ENCODE results near the gene PMM2.
A peak's percentile ranks its signal among the peaks of the same experiment; 100 is the strongest.
"Not testable (repeated sequence)": the region's sequence is repeated elsewhere in the genome, so short reads cannot be mapped to it uniquely, and the experiment has no call there.

Gene PMM2

DNA sequence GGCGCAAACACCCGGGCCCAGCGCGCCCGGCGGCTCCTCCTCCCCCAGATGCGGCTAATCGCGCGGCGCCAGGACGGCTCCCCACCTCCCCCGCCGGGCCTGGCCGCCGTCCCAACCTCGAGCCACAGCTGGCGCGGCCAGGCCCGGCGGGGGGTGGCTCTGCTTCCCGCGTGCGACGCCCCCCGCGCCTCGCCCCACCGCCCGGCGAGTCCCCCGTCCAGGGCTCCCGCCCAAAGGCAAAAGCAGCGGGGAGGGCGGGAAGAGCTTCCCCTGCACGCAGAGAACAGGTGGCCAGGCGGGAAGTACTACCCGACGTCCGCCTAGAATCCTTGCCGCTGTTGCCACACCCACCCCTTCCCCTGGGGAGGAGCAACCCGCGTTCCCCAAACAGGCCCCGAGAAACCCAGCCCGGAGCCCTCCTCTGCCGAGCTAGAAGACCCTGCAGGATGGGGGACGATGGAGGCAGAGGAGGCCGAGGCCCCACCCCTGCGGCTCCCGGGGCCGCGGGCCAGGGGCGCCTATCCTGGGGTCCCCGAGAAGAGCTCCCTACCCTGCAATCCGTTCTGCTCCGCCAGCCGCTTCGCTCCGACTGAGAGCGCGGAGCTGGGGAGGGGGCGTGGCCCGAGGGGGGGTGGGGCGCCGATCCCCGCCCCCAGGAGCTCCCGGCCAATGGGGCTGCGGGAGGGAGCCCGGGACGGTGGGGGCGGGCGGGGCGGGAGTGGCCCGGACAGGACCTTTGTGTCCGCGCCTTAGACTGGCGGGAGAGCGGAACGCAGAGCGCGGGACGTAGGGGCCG lies 71.0 kb downstream of the PMM2 start, which contains the start of gene CARHSP1:
Gene CARHSP1 (minus strand): TSS at position 591 of the 796 bp plus-strand sequence. CDS start 9,678 bp downstream, outside the sequence.
- TF ChIP-seq, protein P1, sequence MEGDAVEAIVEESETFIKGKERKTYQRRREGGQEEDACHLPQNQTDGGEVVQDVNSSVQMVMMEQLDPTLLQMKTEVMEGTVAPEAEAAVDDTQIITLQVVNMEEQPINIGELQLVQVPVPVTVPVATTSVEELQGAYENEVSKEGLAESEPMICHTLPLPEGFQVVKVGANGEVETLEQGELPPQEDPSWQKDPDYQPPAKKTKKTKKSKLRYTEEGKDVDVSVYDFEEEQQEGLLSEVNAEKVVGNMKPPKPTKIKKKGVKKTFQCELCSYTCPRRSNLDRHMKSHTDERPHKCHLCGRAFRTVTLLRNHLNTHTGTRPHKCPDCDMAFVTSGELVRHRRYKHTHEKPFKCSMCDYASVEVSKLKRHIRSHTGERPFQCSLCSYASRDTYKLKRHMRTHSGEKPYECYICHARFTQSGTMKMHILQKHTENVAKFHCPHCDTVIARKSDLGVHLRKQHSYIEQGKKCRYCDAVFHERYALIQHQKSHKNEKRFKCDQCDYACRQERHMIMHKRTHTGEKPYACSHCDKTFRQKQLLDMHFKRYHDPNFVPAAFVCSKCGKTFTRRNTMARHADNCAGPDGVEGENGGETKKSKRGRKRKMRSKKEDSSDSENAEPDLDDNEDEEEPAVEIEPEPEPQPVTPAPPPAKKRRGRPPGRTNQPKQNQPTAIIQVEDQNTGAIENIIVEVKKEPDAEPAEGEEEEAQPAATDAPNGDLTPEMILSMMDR (IDR thresholded peaks at IDR 0.05; ENCODE audit: borderline replicate concordance, insufficient read depth, low read depth, low read length) = no peak
- H3K4me3 ChIP-seq (ENCODE audit: low read depth, low read length) = peak within 1 kb of the TSS; percentile 57

DNA sequence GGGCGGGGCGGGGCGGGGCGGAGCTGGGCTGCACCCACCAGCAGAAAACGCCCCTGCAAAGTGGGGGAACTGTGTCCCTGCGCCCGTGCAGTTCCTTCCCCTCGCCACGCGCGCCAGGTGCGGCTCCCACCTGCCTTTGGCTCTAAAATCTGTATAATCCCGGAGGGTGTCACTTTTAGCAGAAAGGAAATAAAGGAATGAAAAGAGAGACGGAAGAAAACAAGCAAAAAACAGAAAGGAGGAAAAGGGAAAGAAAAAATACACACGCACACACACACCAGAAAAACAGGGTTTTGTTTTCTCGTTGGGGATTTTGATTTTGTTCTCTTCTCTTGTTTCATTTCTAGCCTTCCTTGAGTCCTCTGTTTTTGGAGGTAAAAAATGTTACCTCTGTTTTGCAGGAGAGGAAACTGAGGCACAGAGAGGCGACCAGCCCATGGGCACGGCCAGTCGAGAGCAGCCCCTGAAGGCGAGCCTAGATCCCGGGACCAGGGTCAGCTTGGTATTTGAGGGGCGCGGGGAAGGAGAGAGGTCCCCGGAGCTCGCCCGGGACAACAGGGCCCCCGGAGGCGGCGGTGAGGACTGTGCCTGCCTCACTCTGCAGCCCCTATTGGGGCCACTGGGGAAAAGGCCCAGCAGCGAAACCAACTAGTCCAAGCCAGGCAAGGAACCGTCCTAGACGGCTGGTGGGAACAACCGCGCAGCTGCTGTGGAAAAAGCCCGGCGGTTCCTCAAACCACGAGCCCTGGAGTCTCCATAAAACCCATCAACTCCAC lies 71.8 kb downstream of the PMM2 start:
- TF ChIP-seq, protein P1 (IDR thresholded peaks at IDR 0.05; ENCODE audit: borderline replicate concordance, insufficient read depth, low read depth, low read length) = no peak
- peak overlapping the region; percentile 7 for H3K4me3 ChIP-seq (ENCODE audit: low read depth, low read length)

DNA sequence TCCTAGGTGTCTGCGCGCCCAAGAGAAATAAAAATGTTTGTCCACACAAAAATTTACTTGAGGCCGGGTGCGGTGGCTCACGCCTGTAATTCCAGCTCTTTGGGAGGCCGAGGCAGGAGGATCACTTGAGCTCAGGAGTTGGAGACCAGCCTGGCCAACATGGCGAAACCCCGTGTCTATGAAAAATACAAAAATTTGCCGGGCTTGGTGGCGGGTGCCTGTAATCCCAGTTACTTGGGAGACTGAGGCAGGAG lies 72.3 kb downstream of the PMM2 start:
- H3K4me3 ChIP-seq (ENCODE audit: low read depth, low read length) = not testable (repeated sequence)

DNA sequence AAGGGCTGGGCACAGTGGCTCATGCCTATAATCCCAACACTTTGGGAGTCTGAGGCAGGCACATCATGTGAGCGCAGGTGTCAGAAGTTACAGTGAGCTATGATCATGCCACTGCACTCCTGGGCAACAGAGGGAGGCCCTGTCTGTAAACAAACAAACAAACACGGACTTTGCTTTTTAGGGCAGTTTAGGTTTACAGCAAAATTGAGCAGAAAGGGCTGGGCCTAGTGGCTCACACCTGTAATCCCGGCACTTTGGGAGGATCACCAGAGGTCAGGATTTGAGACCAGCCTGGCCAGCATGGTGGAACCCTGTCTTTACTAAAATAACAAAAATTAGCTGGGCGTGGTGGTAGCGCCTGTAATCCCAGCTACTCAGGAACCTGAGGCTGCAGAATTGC lies 74.4 kb downstream of the PMM2 start:
- no peak overlapping the region for H3K4me3 ChIP-seq (ENCODE audit: low read depth, low read length)
- TF ChIP-seq, protein P1 (IDR thresholded peaks at IDR 0.05; ENCODE audit: borderline replicate concordance, insufficient read depth, low read depth, low read length) = no peak

DNA sequence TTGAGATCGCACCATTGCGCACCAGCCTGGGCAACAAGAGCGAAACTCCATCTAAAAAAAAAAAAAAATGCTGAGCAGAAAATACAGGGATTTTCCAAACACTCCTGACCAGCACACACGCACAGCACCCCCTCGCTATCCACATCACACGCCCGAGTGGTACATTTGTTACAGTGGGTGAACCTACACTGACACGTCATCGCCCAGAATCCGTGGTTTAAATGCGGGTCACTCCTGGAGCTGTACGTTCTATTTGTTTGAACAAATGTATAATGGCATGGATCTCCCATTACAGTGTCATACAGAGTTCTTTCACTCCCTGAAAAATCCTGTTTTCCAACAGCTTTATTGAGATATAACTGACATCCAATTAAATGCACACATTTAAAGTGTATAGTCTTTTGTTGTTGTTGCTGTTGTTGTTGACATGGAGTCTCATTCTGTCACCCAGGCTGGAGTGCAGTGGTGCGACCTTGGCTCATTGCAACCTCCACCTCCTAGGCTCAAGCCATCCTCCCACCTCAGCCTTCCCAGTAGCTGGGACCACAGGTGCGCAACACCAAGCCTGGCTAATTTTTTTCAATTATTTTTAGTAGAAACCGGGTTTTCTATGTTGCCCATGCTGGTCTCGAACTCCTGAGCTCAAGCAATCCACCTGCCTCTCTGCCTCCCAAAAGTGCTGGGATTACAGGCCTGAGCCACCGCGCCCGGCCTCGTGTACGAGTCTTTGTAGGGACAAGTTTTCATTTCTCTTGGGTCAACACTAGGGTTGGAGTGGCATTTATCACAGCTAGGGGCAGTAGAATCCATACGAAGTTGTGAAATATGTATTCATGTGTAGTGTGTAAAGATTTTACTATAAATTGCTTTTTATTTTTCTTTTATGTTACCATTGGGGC lies 75.6 kb downstream of the PMM2 start:
- no peak overlapping the region for H3K4me3 ChIP-seq (ENCODE audit: low read depth, low read length)
- TF ChIP-seq, protein P1 (IDR thresholded peaks at IDR 0.05; ENCODE audit: borderline replicate concordance, insufficient read depth, low read depth, low read length) = peak; percentile 17; the same call in 1 of the 2 replicates

DNA sequence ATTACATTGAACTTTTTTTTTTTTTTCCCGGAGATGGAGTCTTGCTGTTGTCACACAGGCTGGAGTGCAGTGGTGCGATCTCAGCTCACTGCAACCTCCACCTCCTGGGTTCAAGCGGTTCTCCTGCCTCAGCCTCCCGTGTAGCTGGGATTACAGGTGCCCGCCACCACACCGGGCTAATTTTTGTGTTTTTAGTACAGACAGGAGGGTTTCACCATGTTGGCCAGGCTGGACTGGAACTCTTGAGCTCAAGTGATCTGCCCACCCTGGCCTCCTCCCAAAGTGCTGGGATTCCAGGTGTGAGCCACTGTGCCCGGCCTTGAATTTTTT lies 76.2 kb downstream of the PMM2 start:
- not testable (repeated sequence) for H3K4me3 ChIP-seq (ENCODE audit: low read depth, low read length)

DNA sequence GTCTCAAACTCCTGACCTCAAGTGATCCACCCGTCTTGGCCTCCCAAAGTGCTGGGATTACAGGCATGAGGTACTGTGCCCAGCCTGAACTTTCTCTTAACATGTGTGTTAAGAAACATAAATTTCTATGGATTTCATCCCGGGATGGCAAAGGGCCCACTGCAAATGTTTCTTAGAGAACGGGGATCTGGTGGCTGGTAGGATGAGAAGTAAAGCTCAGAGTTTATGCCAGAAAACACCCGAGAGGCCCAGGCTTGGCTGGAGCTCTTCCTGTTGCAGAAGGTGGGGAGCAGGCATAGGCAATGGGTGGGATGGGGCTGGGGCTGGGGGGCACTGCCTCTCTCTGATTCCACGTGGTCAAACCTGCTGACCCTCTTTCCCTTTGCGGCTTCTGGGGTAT lies 76.7 kb downstream of the PMM2 start:
- H3K4me3 ChIP-seq (ENCODE audit: low read depth, low read length) = no peak overlapping the region
- TF ChIP-seq, protein P1 (IDR thresholded peaks at IDR 0.05; ENCODE audit: borderline replicate concordance, insufficient read depth, low read depth, low read length) = no peak

DNA sequence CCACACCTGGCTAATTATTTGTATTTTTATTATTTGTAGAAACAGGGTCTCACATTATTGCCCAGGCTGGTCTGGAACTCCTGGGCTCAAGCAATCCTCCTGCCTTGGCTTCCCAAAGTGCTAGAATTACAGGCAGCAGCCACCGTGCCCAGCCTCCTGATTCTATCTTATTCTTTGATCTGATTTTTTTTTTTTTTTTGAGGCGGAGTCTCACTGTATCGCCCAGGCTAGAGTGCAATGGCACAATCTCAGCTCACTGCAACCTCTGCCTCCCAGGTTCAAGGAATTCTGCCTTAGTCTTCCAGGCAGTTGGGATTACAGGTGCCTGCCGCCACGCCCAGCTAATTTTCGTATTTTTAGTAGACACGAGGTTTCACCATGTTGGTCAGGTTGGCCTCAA lies 77.7 kb downstream of the PMM2 start:
- not testable (repeated sequence) for H3K4me3 ChIP-seq (ENCODE audit: low read depth, low read length)
